Nephron (organoid): Measurements from ENCODE around the gene CDT1.

ENCODE experiments used
- H3K27ac Mint-ChIP-seq, 3 experiments: 2 replicates each; pipeline ENCODE4 v1.8.0; 2020; ENCODE audit warnings: mixed read lengths in 3 of 3, mild to moderate bottlenecking in 2 of 3, moderate library complexity in 1 of 3
- H3K27me3 Mint-ChIP-seq: 2 replicates; pipeline ENCODE4 v1.8.0; 2021; ENCODE audit warnings: low read depth, mild to moderate bottlenecking, moderate library complexity, mixed read lengths
- H3K36me3 Mint-ChIP-seq: 2 replicates; pipeline ENCODE4 v1.8.0; 2020; ENCODE audit warnings: low read depth, mixed read lengths
- H3K4me1 Mint-ChIP-seq: 2 replicates; pipeline ENCODE4 v1.8.0; 2020; ENCODE audit warnings: mixed read lengths
- H3K4me3 Mint-ChIP-seq, 3 experiments: 2 replicates each; pipeline ENCODE4 v1.8.0; 2020; ENCODE audit warnings: mild to moderate bottlenecking in 3 of 3, mixed read lengths in 3 of 3, moderate library complexity in 2 of 3
- H3K9me3 Mint-ChIP-seq: 2 replicates; pipeline ENCODE4 v1.8.0; 2020; ENCODE audit warnings: mixed read lengths
- TF ChIP-seq, protein P1 (sequence below), 3 experiments: fragments of 200-600 bp; sonication (generic); IDR thresholded peaks; one replicate each; pipeline ENCODE4 v1.5.0; 2021; ENCODE audit warnings: antibody characterized with exemption in 3 of 3; ENCODE audit not compliant: unreplicated experiment in 3 of 3

Gene CDT1

GRCh38 chr16:88800277-88800592 lies 3.4 kb upstream of the CDT1 start:
- Mint-ChIP-seq H3K27ac (no peak overlapping the region), H3K27me3 (no peaks in the 10 kb centered on the region), H3K9me3 (no peaks in the 10 kb centered on the region)

GRCh38 chr16:88804173-88804551 lies 573 bp downstream of the CDT1 start:
- H3K4me3 Mint-ChIP-seq: peak overlapping the region; percentile 72 to 78 (median 75)
- no peak overlapping the region for H3K27ac Mint-ChIP-seq
- TF ChIP-seq, protein P1, sequence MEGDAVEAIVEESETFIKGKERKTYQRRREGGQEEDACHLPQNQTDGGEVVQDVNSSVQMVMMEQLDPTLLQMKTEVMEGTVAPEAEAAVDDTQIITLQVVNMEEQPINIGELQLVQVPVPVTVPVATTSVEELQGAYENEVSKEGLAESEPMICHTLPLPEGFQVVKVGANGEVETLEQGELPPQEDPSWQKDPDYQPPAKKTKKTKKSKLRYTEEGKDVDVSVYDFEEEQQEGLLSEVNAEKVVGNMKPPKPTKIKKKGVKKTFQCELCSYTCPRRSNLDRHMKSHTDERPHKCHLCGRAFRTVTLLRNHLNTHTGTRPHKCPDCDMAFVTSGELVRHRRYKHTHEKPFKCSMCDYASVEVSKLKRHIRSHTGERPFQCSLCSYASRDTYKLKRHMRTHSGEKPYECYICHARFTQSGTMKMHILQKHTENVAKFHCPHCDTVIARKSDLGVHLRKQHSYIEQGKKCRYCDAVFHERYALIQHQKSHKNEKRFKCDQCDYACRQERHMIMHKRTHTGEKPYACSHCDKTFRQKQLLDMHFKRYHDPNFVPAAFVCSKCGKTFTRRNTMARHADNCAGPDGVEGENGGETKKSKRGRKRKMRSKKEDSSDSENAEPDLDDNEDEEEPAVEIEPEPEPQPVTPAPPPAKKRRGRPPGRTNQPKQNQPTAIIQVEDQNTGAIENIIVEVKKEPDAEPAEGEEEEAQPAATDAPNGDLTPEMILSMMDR (IDR thresholded peaks at IDR 0.05; ENCODE audit: unreplicated experiment in 3 of 3): no peak
- H3K4me1 Mint-ChIP-seq: no peaks in the 10 kb centered on the region
- no peaks in the 10 kb centered on the region for H3K27me3 Mint-ChIP-seq
- H3K36me3 Mint-ChIP-seq: peaks cover 2% of the 10 kb centered on the region
- no peaks in the 10 kb centered on the region for H3K9me3 Mint-ChIP-seq

More at GRCh38 chr16:88800277-88800592, 3.4 kb upstream of the CDT1 start:
- no peaks in the 10 kb centered on the region for H3K4me1 Mint-ChIP-seq
- H3K4me3 Mint-ChIP-seq: peak overlapping the region in 2 of 3 experiments; percentile 8 to 61
- TF ChIP-seq, protein P1 (IDR thresholded peaks at IDR 0.05; ENCODE audit: unreplicated experiment in 3 of 3): no peak
- H3K36me3 Mint-ChIP-seq: no peaks in the 10 kb centered on the region

DNA sequence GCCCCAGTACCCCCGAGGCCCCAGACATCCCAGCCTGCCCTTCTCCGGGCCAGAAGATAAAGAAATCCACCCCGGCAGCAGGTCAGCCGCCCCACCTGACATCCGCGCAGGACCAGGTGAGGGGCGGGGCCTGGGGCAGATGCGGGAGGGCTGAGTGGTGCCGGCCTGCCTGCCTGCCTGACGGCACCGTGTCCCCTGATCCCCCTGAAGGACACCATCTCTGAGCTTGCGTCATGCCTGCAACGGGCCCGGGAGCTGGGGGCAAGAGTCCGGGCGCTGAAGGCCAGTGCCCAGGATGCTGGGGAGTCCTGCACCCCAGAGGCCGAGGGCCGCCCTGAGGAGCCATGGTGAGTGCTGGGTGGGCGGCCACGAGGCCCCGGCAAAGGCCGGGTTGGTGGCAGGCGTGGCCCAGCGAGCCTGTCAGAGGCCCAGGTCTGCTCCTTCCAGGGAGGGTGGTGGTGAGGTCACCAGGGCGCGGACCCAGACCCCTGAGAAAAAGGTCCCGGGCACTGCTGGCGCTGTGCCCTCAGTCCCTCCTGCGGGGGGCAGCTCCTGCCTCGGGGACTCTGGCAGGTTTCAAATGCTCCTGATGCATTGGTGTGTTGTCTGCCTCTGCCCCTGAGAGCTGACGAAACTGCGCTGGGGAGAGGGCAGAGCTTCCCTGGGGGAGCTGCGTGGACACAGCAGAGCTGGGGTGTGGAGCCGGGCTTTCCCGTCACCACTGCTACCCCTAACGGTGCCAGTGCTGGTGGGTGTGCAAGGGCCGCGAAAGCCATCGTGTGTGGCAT lies 1.2 kb downstream of the CDT1 start:
- H3K36me3 Mint-ChIP-seq: peaks cover 5% of the 10 kb centered on the region
- no peaks in the 10 kb centered on the region for H3K4me1 Mint-ChIP-seq
- no peak overlapping the region for H3K27ac Mint-ChIP-seq
- TF ChIP-seq, protein P1 (IDR thresholded peaks at IDR 0.05; ENCODE audit: unreplicated experiment in 3 of 3): no peak
- peak overlapping the region; percentile 72 to 78 (median 75) for H3K4me3 Mint-ChIP-seq
- no peaks in the 10 kb centered on the region for H3K9me3 Mint-ChIP-seq
- no peaks in the 10 kb centered on the region for H3K27me3 Mint-ChIP-seq

GRCh38 chr16:88805340-88805715 lies 1.7 kb downstream of the CDT1 start:
- Mint-ChIP-seq H3K36me3 (peaks cover 5% of the 10 kb centered on the region), H3K27ac (no peak overlapping the region), H3K27me3 (no peaks in the 10 kb centered on the region), H3K4me3 (no peak overlapping the region), H3K9me3 (no peaks in the 10 kb centered on the region), H3K4me1 (no peaks in the 10 kb centered on the region)
- TF ChIP-seq, protein P1 (IDR thresholded peaks at IDR 0.05; ENCODE audit: unreplicated experiment in 3 of 3): no peak

- no peaks in the 10 kb centered on the region for H3K27me3 Mint-ChIP-seq
- no peak overlapping the region for H3K27ac Mint-ChIP-seq
- H3K36me3 Mint-ChIP-seq: peaks cover 5% of the 10 kb centered on the region
- TF ChIP-seq, protein P1 (IDR thresholded peaks at IDR 0.05; ENCODE audit: unreplicated experiment in 3 of 3): no peak
- no peaks in the 10 kb centered on the region for H3K9me3 Mint-ChIP-seq
- H3K4me3 Mint-ChIP-seq: no peak overlapping the region
- no peaks in the 10 kb centered on the region for H3K4me1 Mint-ChIP-seq
These were observed 2.4 kb downstream of the CDT1 start for GRCh38 chr16:88805887-88806393.
